HEK293 (cell line): ENCODE data around the gene ZSWIM4.

Experiments
- CTCF ChIA-PET: fragments of 350-600 bp; formaldehyde crosslinking; extraction: SDS; loops from one replicate; lab custom pipeline; 2021; ENCODE audit warnings: antibody characterized with exemption; lab: Yijun Ruan, JAX
- POLR2A ChIA-PET: fragments of 300-600 bp; formaldehyde crosslinking; extraction: SDS; loops from one replicate; lab custom pipeline; 2020; ENCODE audit warnings: antibody characterized with exemption, inconsistent platforms; lab: Yijun Ruan, JAX
- H3K27ac ChIP-seq: fragments of 200-500 bp; sonication (Bioruptor generic); 2 replicates; pipeline ENCODE4 v1.5.1; 2014; ENCODE audit warnings: low read depth, low read length, control low read depth, inconsistent platforms; ENCODE audit errors: extremely low read depth
- H3K36me3 ChIP-seq, 2 experiments: fragments of 200-500 bp in 1 of 2; sonication (Bioruptor generic) in 1 of 2; 1 replicate in 1 of 2; 2 replicates in 1 of 2; pipeline ENCODE4 v1.5.1; 2014 to 2017; ENCODE audit warnings: inconsistent platforms in 2 of 2, low read length in 2 of 2; ENCODE audit not compliant: control insufficient read depth in 2 of 2, insufficient read depth in 1 of 2
- H3K4me1 ChIP-seq: fragments of 200-500 bp; sonication (Bioruptor generic); 2 replicates; pipeline ENCODE4 v1.5.1; 2014; ENCODE audit warnings: mild to moderate bottlenecking, low read length, inconsistent platforms; ENCODE audit not compliant: control insufficient read depth, insufficient read depth
- H3K4me3 ChIP-seq: 2 replicates; pipeline ENCODE4 v1.5.1; 2011; ENCODE audit warnings: low read depth, mild to moderate bottlenecking, control low read depth, low read length, moderate library complexity
- H3K9me3 ChIP-seq: fragments of 200-500 bp; sonication (Bioruptor generic); 2 replicates; pipeline ENCODE4 v1.5.1; 2014; ENCODE audit warnings: low read depth, low read length, inconsistent platforms; ENCODE audit not compliant: control insufficient read depth, insufficient read depth
- BCL11B ChIP-seq: fragments of 450-650 bp; formaldehyde crosslinking; IDR thresholded peaks from 2 replicates; pipeline ENCODE4 v1.5.1; 2016; ENCODE audit warnings: low read depth, missing biosample characterization, missing genetic modification characterization
- CTCF ChIP-seq: fragments of 450-650 bp; formaldehyde crosslinking; IDR thresholded peaks from 2 replicates; pipeline ENCODE4 v1.5.1; 2016; ENCODE audit warnings: missing biosample characterization, missing genetic modification characterization
- KLF17 ChIP-seq: fragments of 450-650 bp; formaldehyde crosslinking; IDR thresholded peaks from 2 replicates; pipeline ENCODE4 v1.5.1; 2016; ENCODE audit warnings: missing biosample characterization, missing genetic modification characterization
- KLF8 ChIP-seq: fragments of 450-650 bp; formaldehyde crosslinking; IDR thresholded peaks from 2 replicates; pipeline ENCODE4 v1.5.1; 2016; ENCODE audit warnings: missing biosample characterization, missing genetic modification characterization
- MYNN ChIP-seq: fragments of 450-650 bp; formaldehyde crosslinking; IDR thresholded peaks from 2 replicates; pipeline ENCODE4 v1.5.1; 2016; ENCODE audit warnings: missing biosample characterization, missing genetic modification characterization, borderline replicate concordance
- PATZ1 ChIP-seq: fragments of 450-650 bp; formaldehyde crosslinking; IDR thresholded peaks from 2 replicates; pipeline ENCODE4 v1.5.1; 2016; ENCODE audit warnings: missing biosample characterization, missing genetic modification characterization
- PRDM1 ChIP-seq: fragments of 450-650 bp; formaldehyde crosslinking; IDR thresholded peaks from 2 replicates; pipeline ENCODE4; 2016; ENCODE audit warnings: missing biosample characterization, missing genetic modification characterization
- ZBTB17 ChIP-seq: fragments of 450-650 bp; formaldehyde crosslinking; IDR thresholded peaks from 2 replicates; pipeline ENCODE4 v1.5.1; 2016; ENCODE audit warnings: missing biosample characterization, missing genetic modification characterization
- ZFHX2 ChIP-seq: fragments of 450-650 bp; formaldehyde crosslinking; conservative IDR thresholded peaks from 2 replicates; pipeline ENCODE4 v1.5.1; 2016; ENCODE audit warnings: missing biosample characterization, missing genetic modification characterization
- ZFP37 ChIP-seq: fragments of 450-650 bp; formaldehyde crosslinking; IDR thresholded peaks from 2 replicates; pipeline ENCODE4 v1.5.1; 2016; ENCODE audit warnings: missing biosample characterization, missing genetic modification characterization
- ZNF114 ChIP-seq: fragments of 450-650 bp; formaldehyde crosslinking; IDR thresholded peaks from 2 replicates; pipeline ENCODE4 v1.5.0; 2017; ENCODE audit warnings: missing biosample characterization, missing genetic modification characterization
- ZNF221 ChIP-seq: fragments of 450-650 bp; formaldehyde crosslinking; IDR thresholded peaks from 2 replicates; pipeline ENCODE4 v1.5.1; 2017; ENCODE audit warnings: missing biosample characterization, missing genetic modification characterization, borderline replicate concordance
- ZNF266 ChIP-seq: fragments of 450-650 bp; formaldehyde crosslinking; IDR thresholded peaks from 2 replicates; pipeline ENCODE4 v1.5.1; 2016; ENCODE audit warnings: missing biosample characterization, missing genetic modification characterization, low read depth
- ZNF324 ChIP-seq: fragments of 450-650 bp; formaldehyde crosslinking; IDR thresholded peaks from 2 replicates; pipeline ENCODE4 v1.5.1; 2016; ENCODE audit warnings: missing biosample characterization, missing genetic modification characterization
- ZNF341 ChIP-seq: fragments of 450-650 bp; formaldehyde crosslinking; IDR thresholded peaks from 2 replicates; pipeline ENCODE4; 2016; ENCODE audit warnings: low read depth, missing biosample characterization, missing genetic modification characterization
- ZNF398 ChIP-seq: fragments of 450-650 bp; formaldehyde crosslinking; IDR thresholded peaks from 2 replicates; pipeline ENCODE4 v1.5.1; 2017; ENCODE audit warnings: missing biosample characterization, missing genetic modification characterization
- ZNF416 ChIP-seq: fragments of 450-650 bp; formaldehyde crosslinking; IDR thresholded peaks from 2 replicates; pipeline ENCODE4 v1.5.1; 2016; ENCODE audit warnings: missing biosample characterization, missing genetic modification characterization
- ZNF521 ChIP-seq: fragments of 450-650 bp; formaldehyde crosslinking; IDR thresholded peaks from 2 replicates; pipeline ENCODE4 v1.5.1; 2017; ENCODE audit warnings: missing biosample characterization, mild to moderate bottlenecking, missing genetic modification characterization
- ZNF645 ChIP-seq: fragments of 450-650 bp; formaldehyde crosslinking; IDR thresholded peaks from 2 replicates; pipeline ENCODE4; 2016; ENCODE audit warnings: missing biosample characterization, missing genetic modification characterization
- ZNF776 ChIP-seq: fragments of 450-650 bp; formaldehyde crosslinking; IDR thresholded peaks from 2 replicates; pipeline ENCODE4 v1.5.0; 2017; ENCODE audit warnings: missing biosample characterization, missing genetic modification characterization, borderline replicate concordance
- ZNF843 ChIP-seq: fragments of 450-650 bp; formaldehyde crosslinking; IDR thresholded peaks from 2 replicates; pipeline ENCODE4 v1.5.1; 2016; ENCODE audit warnings: missing biosample characterization, missing genetic modification characterization
- ZSCAN4 ChIP-seq: fragments of 450-650 bp; formaldehyde crosslinking; IDR thresholded peaks from 2 replicates; pipeline ENCODE4 v1.5.1; 2017; ENCODE audit warnings: missing biosample characterization, missing genetic modification characterization

The ZSWIM4 gene

GRCh38 chr19:13823901-13824300 lies 28.7 kb downstream of the ZSWIM4 start (continued):
- TF ChIP-seq ZNF398 (tag by site-specific recombination) = peak; percentile 66
- TF ChIP-seq BCL11B = no peak
- TF ChIP-seq PRDM1 (tag by site-specific recombination) = peak; percentile 98
- TF ChIP-seq ZSCAN4 (tag by site-specific recombination) = no peak

- ChIA-PET CTCF (interaction anchor here (0.6 to 2.2 kb wide), 2 partner anchors 37 to 549 kb away, joined by 3 to 7 read pairs; no protein-coding TSS in a partner anchor), POLR2A (no interaction called here)
- H3K4me1 ChIP-seq = no peaks in the 10 kb centered on the region
- H3K4me3 ChIP-seq = no peak overlapping the region
- TF ChIP-seq ZBTB17 (tag by site-specific recombination) (no peak), ZNF645 (tag by site-specific recombination) (no peak), ZNF324 (tag by site-specific recombination) (no peak), ZNF521 (tag by site-specific recombination) (no peak), ZNF776 (tag by site-specific recombination) (no peak), ZFHX2 (tag by site-specific recombination) (no peak), ZFP37 (tag by site-specific recombination) (no peak), ZNF416 (no peak), MYNN (no peak), ZNF114 (tag by site-specific recombination) (no peak), ZNF341 (tag by site-specific recombination) (no peak)
- H3K9me3 ChIP-seq = no peaks in the 10 kb centered on the region
- peaks cover 0 to 18% of the 10 kb centered on the region in 2 experiments; a peak in 2 of 3 replicates for H3K36me3 ChIP-seq
- H3K27ac ChIP-seq = no peak overlapping the region
Measured at GRCh38 chr19:13824703-13825102, 29.5 kb downstream of the ZSWIM4 start.

GRCh38 chr19:13825489-13826441 lies 30.5 kb downstream of the ZSWIM4 start:
- Histone ChIP-seq H3K36me3 (peaks cover 0 to 21% of the 10 kb centered on the region in 2 experiments; a peak in 2 of 3 replicates), H3K27ac (no peak overlapping the region), H3K4me3 (no peak overlapping the region), H3K4me1 (no peaks in the 10 kb centered on the region), H3K9me3 (no peaks in the 10 kb centered on the region)
- POLR2A ChIA-PET = interaction anchor here (0.7 kb wide), 1 partner anchor 168 kb away, joined by 5 read pairs; no protein-coding TSS in a partner anchor
- CTCF ChIA-PET = interaction anchor here (0.6 to 2.2 kb wide), 3 partner anchors 36 to 953 kb away, joined by 3 to 7 read pairs (median 4); no protein-coding TSS in a partner anchor
- TF ChIP-seq PATZ1 (tag by site-specific recombination) (0 out of 2 replicates have a peak, but pooled peaks have one; percentile 23), ZNF324 (tag by site-specific recombination) (no peak), ZNF266 (peak; percentile 39; the same call in 1 of the 2 replicates), ZNF221 (no peak), CTCF (0 out of 2 replicates have a peak, but pooled peaks have one; percentile 3), ZNF843 (tag by site-specific recombination) (no peak), KLF17 (tag by site-specific recombination) (0 out of 2 replicates have a peak, but pooled peaks have one; percentile 18), KLF8 (tag by site-specific recombination) (peak; percentile 78; the same call in 1 of the 2 replicates)
